GM21390 (cell line): ENCODE results near the gene PSMD6.

Experiments used
- ATAC-seq: cut with Tn5 transposase; IDR thresholded peaks from one replicate; pipeline ENCODE4 v1.9.1; 2021; ENCODE audit not compliant: unreplicated experiment

Gene PSMD6

DNA sequence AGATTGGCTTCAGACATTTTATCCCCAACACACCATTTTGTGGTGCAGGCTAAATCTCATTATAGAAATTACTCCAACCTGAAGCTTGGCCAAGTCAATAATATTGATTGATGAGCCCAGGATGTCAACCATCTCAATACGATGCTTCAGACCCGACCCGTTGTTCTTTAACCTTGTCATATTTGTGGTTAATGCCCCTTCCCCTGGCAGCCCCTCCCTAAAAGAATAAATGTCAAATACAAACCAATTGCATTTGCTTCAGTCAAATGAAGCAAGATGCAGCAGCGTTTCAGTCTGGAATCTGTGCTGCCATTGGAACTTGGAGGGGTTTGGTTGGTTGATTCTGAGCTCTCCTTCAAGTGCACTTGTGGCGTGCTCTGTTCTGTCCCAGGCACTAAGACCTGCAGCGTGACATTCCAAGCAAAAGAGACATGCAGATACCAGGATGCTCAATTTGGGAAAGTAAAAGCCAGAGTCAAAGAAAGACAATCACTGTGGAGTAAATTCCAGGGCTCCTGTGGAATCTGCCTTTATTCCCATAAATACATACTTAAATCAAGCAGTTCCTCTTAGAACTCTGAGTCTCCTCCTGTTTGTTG is 23.8 kb upstream of the PSMD6 start:
- ATAC-seq: no peak

DNA sequence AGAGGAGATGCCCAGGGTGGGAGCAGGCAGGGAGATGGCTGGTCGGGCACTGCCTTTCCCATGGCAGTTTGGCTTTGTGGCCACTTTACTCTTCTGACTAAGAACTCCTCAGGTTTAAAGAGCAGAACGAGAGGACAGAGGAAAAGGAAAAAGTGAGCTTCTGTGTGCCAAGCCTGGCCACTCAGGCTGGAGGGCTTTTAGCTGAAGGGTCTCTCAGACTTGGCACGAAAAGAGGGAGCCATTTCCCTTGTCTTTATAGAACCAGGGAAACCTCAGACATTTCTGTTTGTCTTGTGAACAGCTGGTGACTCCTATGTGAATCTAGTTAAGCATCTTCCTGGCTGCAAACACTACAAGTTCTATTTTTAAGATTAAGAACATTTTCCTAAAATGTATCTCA is 23.3 kb upstream of the PSMD6 start:
- no peak for ATAC-seq

GRCh38 chr3:64042952-64043351 is 19.7 kb upstream of the PSMD6 start:
- no peak for ATAC-seq

- ATAC-seq: no peak
These were observed 16.9 kb upstream of the PSMD6 start for GRCh38 chr3:64039981-64040733.

DNA sequence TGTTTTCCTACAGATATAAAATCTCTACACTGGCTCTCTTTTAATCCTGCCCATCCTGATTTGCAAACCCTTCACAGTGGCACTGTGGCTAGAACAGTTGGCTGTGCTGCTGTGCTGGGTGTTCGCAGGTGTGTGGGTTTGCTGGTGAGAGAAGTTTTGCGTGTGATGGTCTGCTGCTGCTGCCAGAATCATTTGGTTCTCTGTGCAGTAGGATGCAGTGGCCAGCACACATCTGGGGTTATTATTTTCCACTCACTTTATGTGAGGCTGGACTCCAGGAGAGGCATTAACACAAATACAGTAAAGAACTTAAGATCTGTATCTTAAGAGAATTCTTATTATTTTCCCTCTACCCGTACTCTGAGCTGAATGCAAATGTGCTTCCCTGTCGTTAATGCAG is 16.0 kb upstream of the PSMD6 start:
- no peak for ATAC-seq

GRCh38 chr3:64038253-64038767 is 15.0 kb upstream of the PSMD6 start:
- no peak for ATAC-seq

GRCh38 chr3:64037084-64037483 is 13.8 kb upstream of the PSMD6 start:
- ATAC-seq: no peak

DNA sequence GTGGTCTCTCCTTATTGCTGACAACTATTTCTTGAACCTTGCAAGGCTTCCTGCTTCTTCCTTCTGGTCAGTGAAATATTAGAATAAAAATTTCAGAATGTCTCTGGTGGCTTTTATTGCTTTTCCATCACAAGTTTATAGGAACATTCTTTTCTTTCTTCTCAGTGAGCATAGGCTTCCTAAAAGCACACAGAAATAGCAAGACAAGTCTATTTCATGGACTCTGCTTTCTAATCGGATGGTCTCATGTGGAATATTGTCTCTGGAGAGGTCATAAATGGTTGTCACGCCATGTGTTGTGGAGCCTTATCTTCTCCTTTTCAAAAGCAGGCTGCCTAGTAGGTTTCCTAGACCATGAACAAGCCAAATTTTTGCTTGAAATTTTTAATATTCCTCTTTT is 9.8 kb upstream of the PSMD6 start:
- ATAC-seq: no peak

DNA sequence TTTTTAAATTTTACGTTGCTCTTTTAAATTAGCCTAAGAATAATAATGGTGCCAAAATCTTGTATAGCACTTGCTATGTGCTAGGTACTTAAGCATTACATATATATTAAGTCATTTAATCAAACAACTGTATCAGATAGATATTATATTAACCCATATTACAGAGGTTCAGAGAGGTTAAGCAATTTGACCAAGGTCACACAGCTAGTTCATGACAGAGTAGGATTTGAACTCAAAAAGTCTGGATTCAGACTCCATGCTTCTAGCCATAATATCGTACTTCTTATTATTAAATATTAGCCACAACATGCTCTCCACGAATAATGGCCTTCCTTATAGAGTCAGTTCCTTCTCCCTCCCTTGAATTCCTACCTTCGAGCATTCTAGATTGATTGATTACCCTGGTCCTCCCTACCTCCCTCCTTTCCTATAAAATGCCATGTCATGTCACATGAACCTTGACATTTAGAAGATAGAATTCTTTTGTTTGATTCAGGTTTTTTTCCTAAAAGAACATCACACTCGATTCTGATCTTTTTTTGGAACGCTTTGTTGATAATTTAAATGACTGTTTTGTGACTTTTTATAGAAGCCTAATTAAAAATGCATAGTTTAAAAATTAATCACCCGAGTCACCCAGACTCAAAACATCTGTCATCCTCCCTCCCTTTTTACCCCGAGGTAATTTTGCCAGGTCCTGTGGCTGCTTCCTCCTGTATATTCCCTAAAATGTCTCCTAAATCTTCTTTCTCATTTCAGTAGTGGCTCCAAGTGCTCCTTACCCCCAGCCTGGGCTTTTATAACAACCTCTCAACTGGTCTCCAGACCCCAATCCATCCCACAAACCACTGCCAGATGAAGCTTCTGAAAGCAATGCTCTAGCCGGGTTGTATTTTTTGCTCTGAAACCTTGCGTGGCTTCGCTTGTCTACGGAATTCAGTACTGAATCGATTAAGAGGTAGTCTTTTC is 8.5 kb upstream of the PSMD6 start:
- no peak for ATAC-seq

DNA sequence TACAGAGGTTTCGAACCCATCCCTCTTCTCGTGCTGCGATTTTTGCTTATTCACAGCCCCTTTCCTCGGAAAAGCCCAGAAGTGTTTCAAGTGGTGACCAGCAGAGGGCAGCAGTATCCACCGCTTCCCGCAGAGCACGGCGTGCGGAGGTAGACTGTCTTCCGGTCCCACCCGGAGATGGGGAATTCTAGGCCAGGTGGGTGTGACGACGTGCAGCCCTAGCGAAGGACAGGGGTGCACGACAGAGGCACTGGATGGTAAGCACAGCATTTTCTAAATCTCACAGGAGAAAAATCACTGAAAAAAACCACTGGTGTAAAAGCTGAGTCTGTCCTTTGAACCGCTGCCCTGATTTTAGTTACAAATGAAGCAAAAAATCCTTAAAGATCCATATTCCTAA is 7.4 kb upstream of the PSMD6 start:
- ATAC-seq: peak; percentile 94

DNA sequence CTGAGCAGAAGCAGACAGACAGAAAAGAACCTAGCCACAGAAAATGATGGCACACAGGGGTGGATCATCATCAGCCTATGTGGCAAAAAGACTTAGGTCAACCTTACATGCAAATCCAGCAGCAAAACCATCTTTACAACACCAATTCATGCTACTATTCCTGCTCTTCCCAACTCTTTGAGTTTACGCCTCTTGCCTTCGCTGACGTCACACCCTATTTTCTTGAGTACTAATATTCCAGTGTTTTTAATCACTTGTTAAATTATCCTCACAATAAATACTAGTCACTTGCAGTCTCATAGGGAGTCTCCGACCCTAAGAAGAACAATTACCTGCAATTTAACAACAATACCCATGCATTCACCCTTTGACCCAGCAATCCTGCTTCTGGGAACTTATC is 6.0 kb upstream of the PSMD6 start:
- ATAC-seq: no peak

DNA sequence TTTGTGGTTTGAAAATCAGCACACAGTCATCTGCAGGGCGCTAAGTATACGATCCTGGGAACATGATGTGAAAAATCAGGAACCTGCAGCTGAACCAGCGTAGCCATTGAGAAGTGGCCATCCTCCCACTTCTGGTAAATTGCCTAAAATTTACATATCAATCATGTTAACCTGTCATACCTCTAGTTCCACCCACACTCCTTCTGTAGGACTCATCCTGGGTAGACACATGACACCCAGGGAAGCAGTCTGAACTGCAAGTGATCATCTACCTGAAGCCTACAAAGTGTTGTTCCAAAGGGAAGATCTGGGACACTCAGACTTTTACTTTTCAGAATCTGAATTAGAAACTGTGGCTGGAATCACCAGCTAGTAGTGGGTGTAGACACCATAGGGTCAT is 5.5 kb upstream of the PSMD6 start:
- ATAC-seq: no peak

- no peak for ATAC-seq
These were observed 4.4 kb upstream of the PSMD6 start for GRCh38 chr3:64027658-64028057.

DNA sequence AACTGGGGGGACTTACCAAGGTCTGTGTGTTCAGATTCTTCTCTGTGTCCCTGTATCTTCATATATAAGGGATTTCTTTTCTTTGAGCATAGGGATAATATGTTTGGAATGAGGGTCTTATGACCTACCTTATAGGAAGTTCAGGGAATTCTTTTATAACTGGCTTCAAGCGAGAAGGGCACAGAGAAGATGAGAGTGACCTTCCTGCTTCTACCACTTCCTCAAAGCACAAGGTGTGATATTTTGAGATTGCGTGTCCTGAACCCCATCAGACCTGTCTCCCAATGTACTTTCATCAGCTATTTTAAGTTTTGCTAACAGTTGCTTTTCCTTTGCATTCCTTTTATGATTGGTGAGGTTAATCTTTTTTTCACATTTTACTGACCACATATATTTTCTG is 3.1 kb upstream of the PSMD6 start:
- ATAC-seq: no peak

DNA sequence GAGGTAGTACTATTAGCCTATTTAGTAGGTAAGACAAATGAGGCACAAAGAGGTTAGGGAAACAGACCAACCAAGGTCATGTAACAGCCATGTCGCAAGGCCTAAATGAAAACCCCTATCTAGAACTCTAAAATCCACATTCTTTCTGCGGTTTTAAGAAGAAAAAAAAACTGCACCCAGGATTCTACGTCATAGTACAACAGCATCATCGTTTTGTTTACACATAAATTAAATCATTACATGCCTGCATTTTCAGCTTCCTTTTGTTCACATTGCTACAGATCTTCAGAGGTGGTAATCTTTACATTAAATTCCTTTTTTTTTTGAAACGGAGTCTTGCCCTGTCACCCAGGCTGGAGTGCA is 548 bp upstream of the PSMD6 start:
- no peak for ATAC-seq

- peak; percentile 10 for ATAC-seq
These were observed 675 bp downstream of the PSMD6 start for GRCh38 chr3:64022451-64023186.

DNA sequence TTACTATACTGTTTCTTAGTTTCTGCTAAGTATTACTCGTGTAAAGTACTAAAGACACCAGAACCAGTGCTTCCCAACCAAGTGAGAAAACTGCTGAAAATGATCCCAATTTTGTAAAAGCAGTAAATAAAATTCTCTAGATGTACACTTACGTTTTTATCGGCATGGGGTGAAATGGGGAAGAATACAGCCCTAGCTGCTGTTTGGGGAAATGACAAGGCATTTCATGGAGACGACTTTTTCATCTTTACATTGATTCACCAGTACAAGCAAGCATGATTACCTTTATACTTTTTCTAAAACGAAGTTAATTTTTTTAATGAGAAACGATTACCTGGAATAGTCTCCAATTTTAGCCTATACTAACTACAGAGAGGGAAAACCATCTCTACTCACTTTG is 1.4 kb downstream of the PSMD6 start:
- no peak for ATAC-seq

DNA sequence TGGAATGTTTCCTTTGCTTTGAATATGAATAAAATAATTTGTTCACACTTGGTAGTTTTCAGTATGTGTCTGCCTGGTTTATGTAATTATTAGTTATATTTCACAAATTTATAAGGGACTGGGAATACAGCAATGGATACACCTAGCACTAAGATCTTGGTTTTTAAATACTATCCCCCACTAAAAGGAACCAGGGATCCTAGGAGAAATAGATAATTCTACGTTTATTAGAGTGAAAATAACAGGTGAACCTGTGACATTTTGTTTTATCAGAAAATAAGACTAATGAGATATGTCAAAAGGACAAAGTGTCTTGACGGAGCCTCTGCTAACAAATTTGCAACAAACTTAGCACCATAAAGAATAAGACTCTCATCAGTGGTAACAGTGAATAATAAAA is 3.4 kb downstream of the PSMD6 start:
- no peak for ATAC-seq

DNA sequence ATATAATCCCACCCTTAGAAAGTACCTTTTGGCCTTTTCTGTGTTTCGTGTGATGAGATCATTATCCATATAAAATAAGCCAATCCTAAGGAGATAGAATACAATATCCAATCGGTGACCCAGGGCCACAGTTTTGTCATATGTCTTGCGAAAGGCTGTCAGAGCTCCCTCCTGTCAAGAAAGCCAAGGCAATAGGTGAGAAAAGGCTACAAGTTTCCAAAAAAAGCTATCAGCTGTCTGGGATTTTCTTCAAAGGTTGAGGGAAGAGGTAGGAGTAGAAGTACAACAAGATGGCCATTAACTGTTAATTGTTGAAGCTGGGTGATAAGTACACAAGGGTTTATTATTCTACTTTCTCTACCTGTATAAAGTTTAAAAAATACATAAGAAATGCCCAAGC is 4.0 kb downstream of the PSMD6 start:
- ATAC-seq: no peak

DNA sequence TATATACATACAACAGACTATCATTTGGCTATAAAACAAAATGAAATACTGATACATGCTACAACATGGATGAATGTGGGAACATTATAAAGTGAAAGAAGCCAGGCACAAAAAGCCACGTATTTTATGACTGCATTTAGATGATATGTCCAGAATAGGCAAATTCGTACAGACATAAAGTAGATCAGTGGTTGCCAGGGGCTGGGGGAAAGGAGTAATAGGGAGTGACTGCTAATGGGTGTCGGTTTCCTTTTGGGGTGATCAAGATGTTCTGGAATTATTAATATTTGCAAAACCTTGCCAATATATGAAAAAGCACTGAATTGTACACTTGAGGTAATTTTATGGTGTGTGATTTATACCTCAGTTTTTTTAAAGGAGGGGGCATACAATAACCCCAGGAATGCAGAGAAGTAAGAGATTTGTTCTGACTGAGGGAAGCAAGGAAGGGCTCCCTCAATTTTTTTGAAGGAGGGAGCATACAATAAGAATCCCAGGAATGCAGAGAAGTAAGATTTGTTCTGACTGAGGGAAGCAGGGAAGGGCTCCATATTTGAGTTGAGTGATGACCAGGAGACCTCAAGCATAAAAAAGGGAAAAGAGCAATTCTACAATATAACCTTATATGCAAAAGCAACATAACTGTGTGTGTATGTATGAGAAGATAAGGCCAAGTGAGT is 6.2 kb downstream of the PSMD6 start:
- no peak for ATAC-seq
